ENCODE data around the gene C12orf57.

Gene C12orf57

GRCh38 chr12:6957741-6958608 is 14.2 kb downstream of the C12orf57 start:
- Histone ChIP-seq H3K9ac (ENCODE audit: low read length) (no peak overlapping the region), H2AFZ (ENCODE audit: low read length) (no peak overlapping the region), H3K9me2 (ENCODE audit: low read depth, low read length) (no peaks in the 10 kb centered on the region), H3K79me2 (ENCODE audit: insufficient read depth, low read length) (no peaks in the 10 kb centered on the region), H3F3A (ENCODE audit: insufficient read depth, low read length) (no peaks in the 10 kb centered on the region), H3K36me3 (ENCODE audit: insufficient read depth, low read length) (no peaks in the 10 kb centered on the region), H4K20me1 (ENCODE audit: insufficient read depth, low read length) (no peaks in the 10 kb centered on the region), H3K27me3 (ENCODE audit: insufficient read depth, low read length) (peaks cover 10% of the 10 kb centered on the region; the same call in 1 of the 2 replicates), H3K27ac (ENCODE audit: low read depth, low read length, poor library complexity, severe bottlenecking) (no peak overlapping the region), H3K9me3 (ENCODE audit: low read length) (no peaks in the 10 kb centered on the region), H3K4me2 (ENCODE audit: low read length) (no peak overlapping the region), H3K4me3 (ENCODE audit: low read depth, low read length, poor library complexity, severe bottlenecking) (no peak overlapping the region), H3K4me1 (ENCODE audit: insufficient read depth, low read length, severe bottlenecking) (peaks cover 46% of the 10 kb centered on the region)
- TF ChIP-seq EZH2 (IDR thresholded peaks at IDR 0.05; ENCODE audit: borderline replicate concordance, low read length) = no peak
- TF ChIP-seq, protein P1, sequence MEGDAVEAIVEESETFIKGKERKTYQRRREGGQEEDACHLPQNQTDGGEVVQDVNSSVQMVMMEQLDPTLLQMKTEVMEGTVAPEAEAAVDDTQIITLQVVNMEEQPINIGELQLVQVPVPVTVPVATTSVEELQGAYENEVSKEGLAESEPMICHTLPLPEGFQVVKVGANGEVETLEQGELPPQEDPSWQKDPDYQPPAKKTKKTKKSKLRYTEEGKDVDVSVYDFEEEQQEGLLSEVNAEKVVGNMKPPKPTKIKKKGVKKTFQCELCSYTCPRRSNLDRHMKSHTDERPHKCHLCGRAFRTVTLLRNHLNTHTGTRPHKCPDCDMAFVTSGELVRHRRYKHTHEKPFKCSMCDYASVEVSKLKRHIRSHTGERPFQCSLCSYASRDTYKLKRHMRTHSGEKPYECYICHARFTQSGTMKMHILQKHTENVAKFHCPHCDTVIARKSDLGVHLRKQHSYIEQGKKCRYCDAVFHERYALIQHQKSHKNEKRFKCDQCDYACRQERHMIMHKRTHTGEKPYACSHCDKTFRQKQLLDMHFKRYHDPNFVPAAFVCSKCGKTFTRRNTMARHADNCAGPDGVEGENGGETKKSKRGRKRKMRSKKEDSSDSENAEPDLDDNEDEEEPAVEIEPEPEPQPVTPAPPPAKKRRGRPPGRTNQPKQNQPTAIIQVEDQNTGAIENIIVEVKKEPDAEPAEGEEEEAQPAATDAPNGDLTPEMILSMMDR (IDR thresholded peaks at IDR 0.05; ENCODE audit: low read length) = no peak

DNA sequence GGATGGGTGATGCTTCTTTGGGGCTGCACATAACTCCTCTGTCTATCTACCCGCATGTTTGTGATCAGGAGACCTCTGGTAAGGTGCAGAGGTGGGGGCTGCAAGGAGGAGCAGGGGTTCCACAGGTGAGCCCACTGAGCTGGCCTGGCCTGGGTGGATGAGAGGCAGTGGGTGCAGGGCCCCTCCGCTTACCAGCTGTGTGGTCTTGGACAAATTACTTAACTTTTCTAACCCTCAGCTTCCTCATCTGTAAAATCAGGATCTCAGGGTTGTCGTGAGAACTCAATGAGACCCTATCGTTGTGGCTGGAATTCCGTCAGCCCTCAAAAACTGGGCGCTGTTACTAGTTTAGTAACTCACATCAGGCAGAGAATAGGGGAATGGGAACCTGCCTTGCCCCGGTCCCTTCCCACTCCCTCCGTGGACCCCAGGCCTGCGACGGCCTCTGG is 14.8 kb downstream of the C12orf57 start:
- Histone ChIP-seq H4K20me1 (ENCODE audit: insufficient read depth, low read length) (no peaks in the 10 kb centered on the region), H3K9me2 (ENCODE audit: low read depth, low read length) (no peaks in the 10 kb centered on the region), H3K36me3 (ENCODE audit: insufficient read depth, low read length) (no peaks in the 10 kb centered on the region), H3K79me2 (ENCODE audit: insufficient read depth, low read length) (no peaks in the 10 kb centered on the region), H3K4me1 (ENCODE audit: insufficient read depth, low read length, severe bottlenecking) (peaks cover 42% of the 10 kb centered on the region), H3K4me2 (ENCODE audit: low read length) (peak overlapping the region; percentile 29), H3K9me3 (ENCODE audit: low read length) (no peaks in the 10 kb centered on the region), H3K27ac (ENCODE audit: low read depth, low read length, poor library complexity, severe bottlenecking) (no peak overlapping the region), H3F3A (ENCODE audit: insufficient read depth, low read length) (no peaks in the 10 kb centered on the region), H3K9ac (ENCODE audit: low read length) (no peak overlapping the region), H3K27me3 (ENCODE audit: insufficient read depth, low read length) (peaks cover 10% of the 10 kb centered on the region; the same call in 1 of the 2 replicates), H2AFZ (ENCODE audit: low read length) (no peak overlapping the region), H3K4me3 (ENCODE audit: low read depth, low read length, poor library complexity, severe bottlenecking) (no peak overlapping the region)
- no peak for TF ChIP-seq EZH2 (IDR thresholded peaks at IDR 0.05; ENCODE audit: borderline replicate concordance, low read length)

- no peaks in the 10 kb centered on the region for H3K9me2 ChIP-seq (ENCODE audit: low read depth, low read length)
- H3F3A ChIP-seq (ENCODE audit: insufficient read depth, low read length) = no peaks in the 10 kb centered on the region
- H3K27me3 ChIP-seq (ENCODE audit: insufficient read depth, low read length) = peaks cover 10% of the 10 kb centered on the region; the same call in 1 of the 2 replicates
- H3K4me1 ChIP-seq (ENCODE audit: insufficient read depth, low read length, severe bottlenecking) = peaks cover 42% of the 10 kb centered on the region
- H3K36me3 ChIP-seq (ENCODE audit: insufficient read depth, low read length) = peaks cover 3% of the 10 kb centered on the region
- H4K20me1 ChIP-seq (ENCODE audit: insufficient read depth, low read length) = no peaks in the 10 kb centered on the region
- peak overlapping the region; percentile 29 for H3K4me2 ChIP-seq (ENCODE audit: low read length)
- H3K9me3 ChIP-seq (ENCODE audit: low read length) = no peaks in the 10 kb centered on the region
- H2AFZ ChIP-seq (ENCODE audit: low read length) = no peak overlapping the region
- H3K27ac ChIP-seq (ENCODE audit: low read depth, low read length, poor library complexity, severe bottlenecking) = no peak overlapping the region
- no peaks in the 10 kb centered on the region for H3K79me2 ChIP-seq (ENCODE audit: insufficient read depth, low read length)
- no peak overlapping the region for H3K4me3 ChIP-seq (ENCODE audit: low read depth, low read length, poor library complexity, severe bottlenecking)
- no peak overlapping the region for H3K9ac ChIP-seq (ENCODE audit: low read length)
- no peak for TF ChIP-seq EZH2 (IDR thresholded peaks at IDR 0.05; ENCODE audit: borderline replicate concordance, low read length)
- TF ChIP-seq, protein P1 (IDR thresholded peaks at IDR 0.05; ENCODE audit: low read length) = no peak
Observed at GRCh38 chr12:6959058-6959804, 15.4 kb downstream of the C12orf57 start.
